COLO668 (cell line): ENCODE measurements around the gene GFPT2.
A peak's percentile ranks its signal among the peaks of the same experiment; 100 is the strongest.

ENCODE experiments used
- DNase-seq: peaks from one replicate; lab custom pipeline; 2025; ENCODE audit not compliant: unreplicated experiment; lab: John Stamatoyannopoulos, UW

The GFPT2 gene

DNA sequence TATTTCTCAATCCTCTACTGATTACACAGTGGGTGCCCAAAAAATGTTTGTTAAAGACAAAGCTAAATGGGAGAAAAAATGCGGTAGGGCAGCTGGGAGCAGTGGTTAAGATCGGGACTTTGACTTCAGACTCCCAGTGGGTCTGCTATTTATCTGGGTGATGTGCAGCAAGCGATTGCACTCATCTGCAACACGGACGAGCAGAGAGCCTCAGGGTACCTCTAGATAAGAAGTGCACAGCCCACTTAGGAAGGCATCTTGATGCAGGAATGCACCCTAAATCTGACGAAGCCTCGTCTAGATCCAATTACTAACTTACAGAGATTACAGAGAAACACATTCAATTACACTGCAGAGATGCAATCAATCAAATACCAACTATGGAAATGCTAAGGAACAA, 65.3 kb downstream of the GFPT2 start:
- no peak for DNase-seq

DNA sequence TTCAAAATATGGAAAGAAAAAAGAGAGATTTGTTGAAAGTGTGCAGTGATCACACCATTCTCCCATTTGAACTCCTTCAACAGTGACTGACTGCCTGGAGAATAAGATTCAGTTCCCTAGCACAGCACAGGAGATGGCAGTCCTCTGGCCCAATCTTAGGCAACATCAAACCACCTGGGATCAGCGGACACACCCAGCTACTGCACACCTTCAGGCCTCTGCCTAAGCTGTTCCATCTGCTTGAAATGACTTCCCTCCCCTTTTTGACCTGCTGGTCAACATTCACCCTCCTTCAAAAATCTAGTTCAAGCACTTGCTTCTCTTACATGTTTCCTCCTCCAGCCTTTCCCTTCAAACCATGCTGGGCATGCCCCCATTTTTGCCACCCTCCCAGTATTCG, 65.7 kb downstream of the GFPT2 start:
- no peak for DNase-seq

DNA sequence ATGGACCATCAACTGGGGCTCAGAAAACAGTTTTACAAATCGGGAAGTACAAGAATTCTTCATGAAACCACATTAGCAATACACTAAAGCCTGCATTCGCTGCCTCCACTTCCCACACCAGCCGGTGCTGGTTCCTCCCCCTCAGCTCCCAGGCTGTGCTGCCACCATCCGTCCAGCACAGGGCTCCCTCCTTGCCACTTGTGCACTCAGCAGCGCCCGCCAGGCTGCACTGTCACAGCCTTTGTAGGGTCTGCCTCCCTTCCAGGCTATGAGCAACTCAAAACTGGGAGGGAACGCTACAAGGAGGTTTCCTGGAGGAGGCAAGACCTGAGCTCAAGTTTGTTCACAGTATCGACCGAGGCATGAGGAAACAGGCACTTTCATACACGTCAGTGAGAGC, 69.0 kb downstream of the GFPT2 start:
- DNase-seq, result no peak

DNA sequence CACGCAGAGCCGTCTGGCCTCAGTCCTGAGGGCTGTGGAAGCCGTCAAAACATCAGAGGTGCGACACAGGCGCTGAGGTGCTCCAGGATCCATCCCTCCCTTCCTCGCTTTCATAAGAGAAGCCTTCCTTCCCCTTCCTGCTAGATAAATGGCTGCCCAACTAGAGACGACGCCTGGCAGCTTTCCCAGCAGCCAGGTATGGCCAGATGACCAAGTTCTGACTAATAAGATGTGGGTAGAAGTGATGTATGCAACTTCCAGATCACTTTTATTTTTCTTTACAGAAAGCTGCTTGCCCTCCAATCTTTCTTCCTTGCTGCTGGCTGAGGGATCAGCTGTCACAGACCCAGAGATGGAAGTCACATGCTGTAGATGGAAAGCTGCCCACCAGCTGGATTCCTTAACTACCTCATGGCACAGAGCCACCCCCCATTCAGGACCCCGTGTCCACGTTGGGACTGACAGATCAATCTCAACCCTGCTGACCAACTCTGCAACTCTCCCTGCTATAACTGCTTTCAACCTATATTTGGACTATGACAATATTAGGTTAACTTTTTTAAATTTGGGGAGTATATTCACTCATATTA, 70.0 kb downstream of the GFPT2 start:
- no peak for DNase-seq

DNA sequence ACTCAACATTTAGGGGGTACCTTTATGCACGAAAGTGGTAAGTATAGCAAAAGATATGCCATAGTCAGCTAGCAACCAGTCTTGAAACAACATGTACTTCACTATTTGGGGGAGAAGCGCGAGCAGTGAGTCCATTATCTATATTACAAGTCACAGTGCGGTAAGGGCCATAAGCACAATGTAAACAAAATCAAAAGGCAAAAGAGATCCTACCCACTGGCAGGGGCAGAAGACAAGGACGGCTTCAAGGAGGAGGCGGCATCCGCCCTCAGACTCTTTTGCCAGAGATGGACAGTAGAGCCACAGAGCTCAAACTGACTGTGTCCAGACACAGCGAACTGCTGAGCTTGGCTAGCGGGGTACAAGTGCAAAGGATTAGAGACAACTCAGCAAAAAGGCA, 70.9 kb downstream of the GFPT2 start:
- DNase-seq, result no peak

DNA sequence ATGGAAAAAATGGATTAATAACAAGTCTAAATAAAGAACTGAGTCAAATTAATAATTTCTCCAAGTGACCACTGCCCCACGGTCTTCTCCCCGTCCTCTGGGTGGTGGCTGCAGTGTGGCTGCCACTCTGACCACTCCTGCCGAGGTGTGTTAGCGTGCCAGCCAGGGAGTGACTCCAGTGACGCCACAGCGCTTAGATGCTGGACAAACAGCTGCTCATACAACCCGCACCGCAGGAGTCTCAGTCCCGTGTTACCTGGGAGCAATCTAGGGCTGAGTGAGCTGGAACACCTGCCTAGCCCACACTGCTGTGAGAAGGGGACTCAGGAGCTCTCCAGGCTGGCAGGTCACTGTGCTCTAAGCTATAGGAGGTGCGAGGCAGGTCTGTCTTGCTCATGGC, 71.4 kb downstream of the GFPT2 start:
- DNase-seq, result peak; percentile 68

DNA sequence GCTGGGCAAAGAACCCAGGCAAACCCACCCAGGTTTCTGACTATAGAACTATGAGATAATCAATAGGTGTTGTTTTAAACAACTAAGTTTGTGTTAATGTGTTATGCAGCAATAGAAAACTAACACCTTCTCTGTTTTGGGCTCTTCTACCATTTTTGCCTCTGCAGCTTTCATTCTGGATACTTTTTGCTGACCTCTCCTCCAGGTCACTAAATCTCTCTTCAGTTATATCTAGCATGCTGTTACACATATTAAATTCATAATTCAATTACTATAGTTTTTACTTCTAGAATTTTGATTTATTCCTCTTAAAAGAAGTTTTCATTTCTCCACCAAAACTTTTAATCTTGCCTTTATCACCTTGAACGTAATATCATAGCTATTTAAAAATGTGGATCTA, 78.4 kb downstream of the GFPT2 start:
- DNase-seq, result no peak

DNA sequence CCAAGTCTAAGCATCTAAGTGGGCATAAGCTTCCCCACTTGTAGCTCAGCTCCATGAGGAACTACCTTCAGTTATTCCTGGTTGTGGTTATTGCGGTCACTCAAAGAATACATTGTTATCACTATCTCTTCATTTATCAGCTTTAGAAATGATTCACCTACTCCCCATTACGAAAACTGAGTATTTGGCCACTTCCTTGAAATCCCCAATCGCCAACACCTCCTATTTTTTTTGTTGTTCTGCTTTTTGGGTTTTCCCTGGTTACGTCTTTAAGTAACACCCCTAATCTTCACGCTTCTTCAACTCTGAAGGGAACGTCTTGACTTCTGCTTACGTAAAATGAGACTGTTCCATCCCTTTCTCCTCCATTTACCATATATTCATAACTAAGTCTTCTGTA, 81.9 kb downstream of the GFPT2 start:
- no peak for DNase-seq

DNA sequence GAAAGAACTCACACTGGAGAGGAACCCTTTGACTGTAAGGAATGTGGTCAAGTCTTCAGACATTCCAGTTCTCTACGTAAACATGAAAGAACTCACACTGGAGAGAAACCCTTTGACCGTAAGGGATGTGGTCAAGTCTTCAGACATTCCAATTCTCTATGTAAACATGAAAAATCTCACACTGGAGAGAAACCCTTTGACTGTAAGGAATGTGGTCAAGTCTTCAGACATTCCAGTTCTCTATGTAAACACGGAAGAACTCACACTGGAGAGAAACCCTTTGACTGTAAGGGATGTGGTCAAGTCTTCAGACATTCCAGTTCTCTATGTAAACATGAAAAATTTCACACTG, 93.9 kb downstream of the GFPT2 start:
- DNase-seq, result no peak

DNA sequence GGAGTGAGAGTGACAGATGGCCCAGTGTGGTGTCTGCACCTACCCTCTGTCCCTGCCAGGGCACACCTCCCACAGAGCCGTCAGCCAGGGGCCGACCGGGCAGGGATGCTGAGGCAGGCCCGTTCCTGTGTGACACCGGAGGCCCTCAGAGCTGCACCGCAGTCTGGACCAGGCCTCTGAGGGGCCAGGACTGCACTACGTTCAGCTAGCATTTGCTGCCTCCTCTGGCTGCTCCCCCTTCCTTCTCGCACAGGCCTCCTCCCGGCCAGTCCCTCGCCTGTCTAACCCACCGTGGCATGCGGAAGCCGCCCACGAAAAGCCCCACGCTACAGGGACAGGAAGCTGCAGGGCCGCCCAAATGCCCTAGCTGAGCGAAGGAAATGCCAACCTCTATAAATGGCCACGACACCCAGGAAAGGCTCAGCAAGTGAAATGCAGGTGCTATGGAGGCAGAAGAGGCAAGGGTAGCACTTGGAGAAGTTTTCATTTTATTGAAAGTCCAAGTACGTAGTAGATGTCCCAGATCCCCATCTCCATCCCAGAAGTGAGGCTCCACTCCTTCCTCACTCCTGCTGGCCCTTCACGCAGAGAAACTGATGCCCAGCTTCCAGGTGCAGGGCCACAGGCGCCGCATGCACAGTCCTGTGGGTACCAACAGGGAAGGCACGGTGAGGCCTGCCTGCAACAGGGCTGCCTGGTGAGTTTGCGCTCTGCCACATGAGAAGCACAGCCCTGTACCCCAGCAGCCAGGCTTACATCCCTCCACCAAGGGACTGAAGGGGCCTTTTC, 99.9 kb downstream of the GFPT2 start:
- no peak for DNase-seq

DNA sequence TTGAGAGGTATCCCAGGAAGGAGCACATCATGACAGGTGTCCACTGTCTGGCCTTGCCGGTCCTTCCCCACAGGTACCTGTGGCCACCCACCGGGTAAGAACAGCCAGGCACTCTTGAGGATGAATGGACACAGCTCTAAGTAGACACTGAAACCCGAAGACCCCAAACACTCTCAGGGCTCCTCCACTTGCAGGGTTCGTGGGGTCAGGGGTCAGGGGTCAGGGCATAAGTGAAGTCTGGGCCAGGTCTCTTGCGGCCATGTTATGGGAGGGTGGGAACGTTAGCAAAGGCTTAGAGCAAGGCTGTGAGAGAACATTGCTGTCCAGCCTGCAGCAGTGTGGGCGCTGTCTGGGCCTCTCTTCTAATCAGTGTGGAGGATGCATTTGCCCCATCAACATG, 101.2 kb downstream of the GFPT2 start:
- no peak for DNase-seq

DNA sequence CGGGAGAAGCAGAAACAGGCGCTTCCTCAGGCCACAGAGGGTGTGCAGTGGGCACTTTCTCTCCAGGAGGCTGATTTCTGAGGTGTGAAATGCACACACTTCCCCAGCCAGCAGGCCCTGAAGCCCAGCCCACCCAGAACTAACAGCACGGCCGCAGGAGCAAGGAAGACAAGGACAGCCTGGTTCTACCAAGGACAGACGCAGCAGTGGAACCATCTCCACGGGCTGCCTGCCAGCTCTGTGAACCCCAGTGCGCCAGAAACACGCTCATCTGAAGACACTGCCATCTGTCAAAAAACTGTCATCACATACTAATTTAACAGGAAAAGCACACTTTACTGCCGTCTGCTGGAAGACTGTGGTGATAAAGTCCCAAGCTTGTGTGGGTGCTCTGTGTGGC, 102.0 kb downstream of the GFPT2 start:
- DNase-seq, result no peak
